Caco-2 (cell line): Measurements from ENCODE around the gene DNHD1. TPM values are rescaled to one million over a fixed set of nuclear protein-coding genes. Genes with fewer than 3 reads are reported as not detected.
A peak's percentile ranks its signal among the peaks of the same experiment; 100 is the strongest.

Experiments
- BruUV-seq: library from RNA; stranded (reverse); fragments of 400-500 nt; replicated peaks from 2 replicates; lab custom pipeline; 2021; lab: Mats Ljungman, UMichigan
- CTCF ChIA-PET: fragments of 300-600 bp; sonication (Branson Sonifier 250); formaldehyde crosslinking; loops from one replicate; lab custom pipeline; 2022; ENCODE audit warnings: antibody characterized with exemption; lab: Charles Lee
- POLR2A ChIA-PET: fragments of 300-600 bp; sonication (Branson Sonifier 250); formaldehyde crosslinking; loops from one replicate; lab custom pipeline; 2022; ENCODE audit warnings: antibody characterized with exemption; lab: Charles Lee
- DNase-seq, 2 experiments: peaks; one replicate each; pipeline versions ENCODE4 v3.0.0 to v3.0.0-alpha.2; 2020 to 2022
- H3K27me3 ChIP-seq: replicated peaks from 2 replicates; pipeline ENCODE4 v1.6.0; 2011; ENCODE audit warnings: low read length; ENCODE audit not compliant: control insufficient read depth, insufficient read depth
- H3K36me3 ChIP-seq: 2 replicates; pipeline ENCODE4 v1.5.1; 2011; ENCODE audit warnings: low read length; ENCODE audit not compliant: control insufficient read depth, insufficient read depth
- H3K4me1 ChIP-seq: fragments of 250-450 bp; sonication (Bioruptor Pico); 2 replicates; pipeline ENCODE4 v1.5.1; 2020; ENCODE audit warnings: mild to moderate bottlenecking
- H3K4me3 ChIP-seq: 2 replicates; pipeline ENCODE4 v1.5.1; 2011; ENCODE audit warnings: low read depth, mild to moderate bottlenecking, control low read depth, low read length
- H3K9me3 ChIP-seq: fragments of 250-450 bp; sonication (Bioruptor Pico); 2 replicates; pipeline ENCODE4 v1.5.1; 2020; ENCODE audit warnings: mild to moderate bottlenecking, moderate library complexity
- H3K27ac Mint-ChIP-seq: one replicate; pipeline ENCODE4 v1.8.0; 2022; ENCODE audit warnings: mixed read lengths; ENCODE audit not compliant: unreplicated experiment
- H3K27me3 Mint-ChIP-seq: one replicate; pipeline ENCODE4 v1.8.0; 2022; ENCODE audit warnings: mixed read lengths; ENCODE audit not compliant: insufficient read depth, unreplicated experiment
- H3K36me3 Mint-ChIP-seq: one replicate; pipeline ENCODE4 v1.8.0; 2022; ENCODE audit warnings: mild to moderate bottlenecking, mixed read lengths; ENCODE audit not compliant: insufficient read depth, unreplicated experiment
- H3K4me1 Mint-ChIP-seq: one replicate; pipeline ENCODE4 v1.8.0; 2022; ENCODE audit warnings: low read depth, mixed read lengths; ENCODE audit not compliant: unreplicated experiment
- H3K4me3 Mint-ChIP-seq: one replicate; pipeline ENCODE4 v1.8.0; 2022; ENCODE audit warnings: mild to moderate bottlenecking, moderate library complexity, mixed read lengths; ENCODE audit not compliant: unreplicated experiment
- H3K9me3 Mint-ChIP-seq: one replicate; pipeline ENCODE4 v1.8.0; 2022; ENCODE audit warnings: mixed read lengths; ENCODE audit not compliant: unreplicated experiment
- intact Hi-C: fragments of 100-400 bp; cut with micrococcal nuclease; formaldehyde crosslinking; loops from one replicate; pipeline ENCODE4 v1.10.0; 2022; ENCODE audit not compliant: unreplicated experiment
- total RNA-seq: library from RNA; stranded (reverse); gene quantifications from 2 replicates; pipeline ENCODE4 v1.2.3, GENCODE V29; 2022
- TF ChIP-seq, protein P1 (sequence below), 2 experiments: fragments of 200-600 bp in 1 of 2; IDR thresholded peaks; 1 replicate in 1 of 2; 2 replicates in 1 of 2; pipeline versions ENCODE4 v1.5.1 to v1.8.0; 2011 to 2022; ENCODE audit warnings: antibody characterized with exemption in 1 of 2, control low read depth in 1 of 2, inconsistent platforms in 1 of 2, low read depth in 1 of 2, low read length in 1 of 2, mild to moderate bottlenecking in 1 of 2, moderate library complexity in 1 of 2; ENCODE audit not compliant: insufficient read depth in 1 of 2, severe bottlenecking in 1 of 2, unreplicated experiment in 1 of 2

DNHD1 gene
- total RNA-seq, 1 experiment from 2014 or later, result 5.7 TPM

DNA sequence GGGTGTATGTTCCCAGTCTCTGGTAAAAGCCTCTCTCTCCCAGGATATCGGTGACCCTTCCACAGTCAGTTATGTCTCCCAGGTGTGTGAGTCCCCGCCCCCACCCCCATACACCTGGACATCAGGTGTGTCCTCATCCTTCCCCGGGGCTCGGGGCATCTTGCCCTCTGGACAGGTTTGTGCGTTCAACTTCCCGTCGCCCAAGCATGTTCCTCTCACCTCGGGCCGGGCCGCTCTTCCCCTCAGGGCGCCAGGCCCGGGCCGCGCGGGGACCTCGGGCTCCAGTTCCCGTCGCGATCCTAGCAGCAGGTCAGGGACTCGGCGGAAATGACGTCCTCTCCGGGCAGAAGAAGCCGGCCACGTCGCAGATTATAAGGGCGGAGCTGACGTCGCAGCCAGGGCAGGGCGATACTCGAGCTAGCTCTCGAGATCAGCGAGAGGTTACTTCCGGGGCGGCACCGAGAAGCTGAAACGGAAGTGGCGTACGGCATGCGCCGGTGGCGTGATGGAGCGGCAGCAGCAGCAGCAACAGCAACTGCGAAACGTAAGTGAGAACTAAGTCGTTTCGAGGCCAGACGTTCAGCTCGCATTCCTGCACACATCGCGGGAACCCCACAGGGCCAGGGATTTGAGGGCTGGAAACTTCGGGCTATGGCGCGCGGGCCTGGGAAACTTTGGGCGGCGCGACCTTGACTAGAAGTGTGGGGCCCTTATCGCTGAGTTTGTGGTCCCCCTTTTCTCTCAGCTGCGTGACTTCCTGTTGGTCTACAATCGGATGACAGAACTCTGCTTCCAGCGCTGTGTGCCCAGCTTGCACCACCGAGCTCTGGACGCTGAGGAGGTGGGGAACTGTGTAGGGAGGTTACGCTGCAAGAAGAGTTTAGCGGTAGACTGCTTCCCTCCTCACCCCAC, 15.8 kb upstream of the DNHD1 start, which contains the start of the genes ARFIP2 and TIMM10B:
ARFIP2 (minus strand) TSS at position 320 of the 912 bp plus-strand sequence. CDS start 910 bp downstream, outside the sequence.
TIMM10B (plus strand) TSS at position 490 of the 912 bp plus-strand sequence; CDS start at position 506, 16 bp downstream.
- TF ChIP-seq, protein P1, sequence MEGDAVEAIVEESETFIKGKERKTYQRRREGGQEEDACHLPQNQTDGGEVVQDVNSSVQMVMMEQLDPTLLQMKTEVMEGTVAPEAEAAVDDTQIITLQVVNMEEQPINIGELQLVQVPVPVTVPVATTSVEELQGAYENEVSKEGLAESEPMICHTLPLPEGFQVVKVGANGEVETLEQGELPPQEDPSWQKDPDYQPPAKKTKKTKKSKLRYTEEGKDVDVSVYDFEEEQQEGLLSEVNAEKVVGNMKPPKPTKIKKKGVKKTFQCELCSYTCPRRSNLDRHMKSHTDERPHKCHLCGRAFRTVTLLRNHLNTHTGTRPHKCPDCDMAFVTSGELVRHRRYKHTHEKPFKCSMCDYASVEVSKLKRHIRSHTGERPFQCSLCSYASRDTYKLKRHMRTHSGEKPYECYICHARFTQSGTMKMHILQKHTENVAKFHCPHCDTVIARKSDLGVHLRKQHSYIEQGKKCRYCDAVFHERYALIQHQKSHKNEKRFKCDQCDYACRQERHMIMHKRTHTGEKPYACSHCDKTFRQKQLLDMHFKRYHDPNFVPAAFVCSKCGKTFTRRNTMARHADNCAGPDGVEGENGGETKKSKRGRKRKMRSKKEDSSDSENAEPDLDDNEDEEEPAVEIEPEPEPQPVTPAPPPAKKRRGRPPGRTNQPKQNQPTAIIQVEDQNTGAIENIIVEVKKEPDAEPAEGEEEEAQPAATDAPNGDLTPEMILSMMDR (IDR thresholded peaks at IDR 0.05; ENCODE audit: insufficient read depth in 1 of 2, low read depth in 1 of 2, low read length in 1 of 2, severe bottlenecking in 1 of 2, unreplicated experiment in 1 of 2), result no peak
- H3K9me3 ChIP-seq, result no peaks in the 10 kb centered on the region
- BruUV-seq, result no TSS peak
- H3K4me3 ChIP-seq, result peak within 1 kb of the TSS; percentile 88
- peaks cover 10% of the 10 kb centered on the region; the same call in 1 of the 2 replicates for H3K36me3 ChIP-seq
- intact Hi-C loops, result loop anchor here (1.0 to 5.0 kb wide), 3 partner anchors 8 to 249 kb away; partner anchors contain the start of genes FHIP1B and TRIM3
- Mint-ChIP-seq H3K27me3 (no peaks in the 10 kb centered on the region), H3K4me3 (peak within 1 kb of the TSS; percentile 97), H3K9me3 (no peaks in the 10 kb centered on the region), H3K4me1 (peaks cover 23% of the 10 kb centered on the region), H3K27ac (peak within 1 kb of the TSS; percentile 99), H3K36me3 (peaks cover 74% of the 10 kb centered on the region)
- ChIA-PET POLR2A (interaction anchor here (0.7 to 1.8 kb wide), 18 partner anchors 8 to 202 kb away, joined by 3 to 17 read pairs (median 6); partner anchors contain the start of genes HPX, ILK, MRPL17 and RRP8), CTCF (interaction anchor here (0.5 to 1.7 kb wide), 10 partner anchors 9 to 202 kb away, joined by 3 to 15 read pairs (median 4); partner anchors contain the start of genes HPX and MRPL17)
- DNase-seq, result peak; percentile 97 to 98
- H3K4me1 ChIP-seq, result peaks cover 42% of the 10 kb centered on the region
- no peaks in the 10 kb centered on the region for H3K27me3 ChIP-seq

DNA sequence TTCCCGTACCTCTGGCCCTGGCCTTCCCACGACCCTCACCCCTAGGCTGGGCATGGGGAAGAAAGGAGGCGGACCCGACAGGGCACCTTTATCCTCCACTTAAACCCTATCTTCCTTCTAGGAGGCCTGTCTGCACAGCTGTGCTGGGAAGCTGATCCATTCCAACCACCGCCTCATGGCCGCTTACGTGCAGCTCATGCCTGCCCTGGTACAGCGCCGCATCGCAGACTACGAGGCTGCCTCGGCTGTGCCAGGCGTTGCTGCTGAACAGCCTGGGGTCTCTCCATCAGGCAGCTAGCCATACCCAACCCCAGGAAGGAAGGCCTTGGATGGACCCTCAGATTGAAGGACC, 15.2 kb upstream of the DNHD1 start:
- DNase-seq, result no peak
- Mint-ChIP-seq H3K4me1 (peaks cover 17% of the 10 kb centered on the region), H3K36me3 (peaks cover 67% of the 10 kb centered on the region), H3K9me3 (no peaks in the 10 kb centered on the region), H3K4me3 (peak overlapping the region; percentile 97), H3K27me3 (no peaks in the 10 kb centered on the region), H3K27ac (peak overlapping the region; percentile 99)
- intact Hi-C loops, result loop anchor here (1.0 to 5.0 kb wide), 3 partner anchors 9 to 250 kb away; partner anchors contain the start of genes FHIP1B and TRIM3
- TF ChIP-seq, protein P1 (IDR thresholded peaks at IDR 0.05; ENCODE audit: insufficient read depth in 1 of 2, low read depth in 1 of 2, low read length in 1 of 2, severe bottlenecking in 1 of 2, unreplicated experiment in 1 of 2), result no peak
- no peaks in the 10 kb centered on the region for H3K27me3 ChIP-seq
- peaks cover 46% of the 10 kb centered on the region for H3K4me1 ChIP-seq
- CTCF ChIA-PET, result interaction anchor here (0.8 to 1.7 kb wide), 7 partner anchors 8 to 201 kb away, joined by 3 to 15 read pairs (median 4); partner anchors contain the start of genes HPX and MRPL17
- POLR2A ChIA-PET, result interaction anchor here (0.7 to 1.8 kb wide), 16 partner anchors 9 to 201 kb away, joined by 3 to 17 read pairs (median 6); partner anchors contain the start of genes HPX, ILK, MRPL17 and RRP8
- peaks cover 8% of the 10 kb centered on the region; the same call in 1 of the 2 replicates for H3K36me3 ChIP-seq
- H3K9me3 ChIP-seq, result no peaks in the 10 kb centered on the region
- H3K4me3 ChIP-seq, result peak overlapping the region; percentile 88
- TSS peak; percentile 36 for BruUV-seq

DNA sequence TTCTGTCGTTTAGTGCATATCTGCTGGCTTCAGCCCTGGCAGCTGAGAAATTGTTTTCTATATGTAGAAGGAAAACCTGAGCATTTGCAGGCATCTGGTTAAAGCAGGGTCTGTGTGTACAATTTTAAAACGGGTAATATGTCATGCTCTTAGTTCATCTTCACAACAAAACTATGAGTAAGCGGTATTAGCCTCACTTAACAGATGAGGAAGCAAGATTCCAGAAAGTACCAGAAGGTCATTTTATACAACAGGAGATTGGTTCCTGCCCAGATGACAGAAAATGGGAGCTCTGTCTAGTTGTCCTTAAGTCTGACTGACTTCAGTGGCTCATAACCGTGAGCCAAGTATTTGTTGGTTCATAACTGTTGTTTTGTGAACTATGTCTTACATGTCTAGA, 14.6 kb upstream of the DNHD1 start:
- DNase-seq, result no peak
- Histone ChIP-seq H3K36me3 (peaks cover 7% of the 10 kb centered on the region; the same call in 1 of the 2 replicates), H3K9me3 (no peaks in the 10 kb centered on the region), H3K4me3 (peak overlapping the region; percentile 88), H3K4me1 (peaks cover 51% of the 10 kb centered on the region), H3K27me3 (no peaks in the 10 kb centered on the region)
- CTCF ChIA-PET, result interaction anchor here (1.6 to 1.7 kb wide), 2 partner anchors 39 to 103 kb away, joined by 5 to 15 read pairs; no protein-coding TSS in a partner anchor
- H3K4me3 Mint-ChIP-seq, result peak overlapping the region; percentile 97
- intact Hi-C loops, result loop anchor here (5.0 kb wide), 1 partner anchor 250 kb away; the partner anchor contains the start of gene FHIP1B
- H3K27ac Mint-ChIP-seq, result peak overlapping the region; percentile 53
- TF ChIP-seq, protein P1 (IDR thresholded peaks at IDR 0.05; ENCODE audit: insufficient read depth in 1 of 2, low read depth in 1 of 2, low read length in 1 of 2, severe bottlenecking in 1 of 2, unreplicated experiment in 1 of 2), result no peak
- no peaks in the 10 kb centered on the region for H3K27me3 Mint-ChIP-seq
- POLR2A ChIA-PET, result interaction anchor here (0.9 kb wide), 1 partner anchor 92 kb away, joined by 3 read pairs; the partner anchor contains the start of gene SMPD1
- peaks cover 12% of the 10 kb centered on the region for H3K4me1 Mint-ChIP-seq
- H3K36me3 Mint-ChIP-seq, result peaks cover 62% of the 10 kb centered on the region
- H3K9me3 Mint-ChIP-seq, result no peaks in the 10 kb centered on the region
- BruUV-seq, result no TSS peak
